ENCODE measurements around the gene DNAI2.
A peak's percentile ranks its signal among the peaks of the same experiment; 100 is the strongest.

The DNAI2 gene

DNA sequence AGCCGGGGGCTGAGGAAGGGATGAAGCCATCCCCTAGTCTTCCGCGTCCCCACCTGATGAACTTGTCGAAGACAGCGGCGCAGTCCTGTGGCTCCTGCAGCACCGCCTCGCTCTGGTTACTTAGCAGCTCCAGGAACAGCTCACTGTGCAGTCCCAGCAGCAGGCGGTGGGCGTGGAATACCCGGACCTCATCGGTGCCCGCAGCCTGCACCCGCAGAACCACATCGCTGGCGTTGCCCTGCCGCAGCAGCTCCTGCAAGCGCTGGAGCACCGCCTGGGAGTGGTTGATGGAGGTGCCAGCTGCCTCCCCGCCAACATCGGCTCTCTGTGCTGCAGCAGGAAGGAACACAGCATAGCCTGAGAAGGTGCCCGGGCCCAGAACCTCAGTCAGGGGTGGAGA lies 85.9 kb downstream of the DNAI2 start:
- TF ChIP-seq, protein P1, sequence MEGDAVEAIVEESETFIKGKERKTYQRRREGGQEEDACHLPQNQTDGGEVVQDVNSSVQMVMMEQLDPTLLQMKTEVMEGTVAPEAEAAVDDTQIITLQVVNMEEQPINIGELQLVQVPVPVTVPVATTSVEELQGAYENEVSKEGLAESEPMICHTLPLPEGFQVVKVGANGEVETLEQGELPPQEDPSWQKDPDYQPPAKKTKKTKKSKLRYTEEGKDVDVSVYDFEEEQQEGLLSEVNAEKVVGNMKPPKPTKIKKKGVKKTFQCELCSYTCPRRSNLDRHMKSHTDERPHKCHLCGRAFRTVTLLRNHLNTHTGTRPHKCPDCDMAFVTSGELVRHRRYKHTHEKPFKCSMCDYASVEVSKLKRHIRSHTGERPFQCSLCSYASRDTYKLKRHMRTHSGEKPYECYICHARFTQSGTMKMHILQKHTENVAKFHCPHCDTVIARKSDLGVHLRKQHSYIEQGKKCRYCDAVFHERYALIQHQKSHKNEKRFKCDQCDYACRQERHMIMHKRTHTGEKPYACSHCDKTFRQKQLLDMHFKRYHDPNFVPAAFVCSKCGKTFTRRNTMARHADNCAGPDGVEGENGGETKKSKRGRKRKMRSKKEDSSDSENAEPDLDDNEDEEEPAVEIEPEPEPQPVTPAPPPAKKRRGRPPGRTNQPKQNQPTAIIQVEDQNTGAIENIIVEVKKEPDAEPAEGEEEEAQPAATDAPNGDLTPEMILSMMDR (IDR thresholded peaks at IDR 0.05; ENCODE audit: insufficient read depth, low read length, missing control alignments), result no peak
- CTCF ChIA-PET, result interaction anchor here (1.6 kb wide), 1 partner anchor 8 kb away, joined by 4 read pairs; no protein-coding TSS in a partner anchor
- DNase-seq (ENCODE audit: low read depth, low spot score), result no peak
- POLR2A ChIA-PET, result no interaction called here
- no peak overlapping the region for H3K4me3 ChIP-seq (ENCODE audit: low read depth, low read length)

DNA sequence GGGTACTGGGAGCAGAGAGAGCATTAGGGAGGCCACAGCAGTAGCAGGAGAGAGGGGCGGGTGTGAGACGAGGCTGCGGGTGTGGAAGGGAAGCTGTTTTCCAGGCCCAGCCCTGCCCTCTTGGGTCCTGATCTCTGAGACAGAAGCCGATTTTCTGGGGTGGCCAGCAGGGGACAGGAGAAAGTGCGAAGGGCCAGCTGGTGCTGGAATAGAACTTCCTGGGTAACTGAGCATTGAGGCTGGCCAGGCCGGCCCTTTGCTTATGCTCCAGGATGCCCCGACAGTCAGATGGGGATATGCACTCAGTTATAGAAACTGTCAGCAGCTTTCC lies 86.8 kb downstream of the DNAI2 start:
- DNase-seq (ENCODE audit: low read depth, low spot score), result no peak
- ChIA-PET CTCF (interaction anchor here (1.0 to 1.8 kb wide), 3 partner anchors 9 to 96 kb away, joined by 4 to 5 read pairs (median 4); no protein-coding TSS in a partner anchor), POLR2A (no interaction called here)
- H3K4me3 ChIP-seq (ENCODE audit: low read depth, low read length), result no peak overlapping the region
- TF ChIP-seq, protein P1 (IDR thresholded peaks at IDR 0.05; ENCODE audit: insufficient read depth, low read length, missing control alignments), result no peak

DNA sequence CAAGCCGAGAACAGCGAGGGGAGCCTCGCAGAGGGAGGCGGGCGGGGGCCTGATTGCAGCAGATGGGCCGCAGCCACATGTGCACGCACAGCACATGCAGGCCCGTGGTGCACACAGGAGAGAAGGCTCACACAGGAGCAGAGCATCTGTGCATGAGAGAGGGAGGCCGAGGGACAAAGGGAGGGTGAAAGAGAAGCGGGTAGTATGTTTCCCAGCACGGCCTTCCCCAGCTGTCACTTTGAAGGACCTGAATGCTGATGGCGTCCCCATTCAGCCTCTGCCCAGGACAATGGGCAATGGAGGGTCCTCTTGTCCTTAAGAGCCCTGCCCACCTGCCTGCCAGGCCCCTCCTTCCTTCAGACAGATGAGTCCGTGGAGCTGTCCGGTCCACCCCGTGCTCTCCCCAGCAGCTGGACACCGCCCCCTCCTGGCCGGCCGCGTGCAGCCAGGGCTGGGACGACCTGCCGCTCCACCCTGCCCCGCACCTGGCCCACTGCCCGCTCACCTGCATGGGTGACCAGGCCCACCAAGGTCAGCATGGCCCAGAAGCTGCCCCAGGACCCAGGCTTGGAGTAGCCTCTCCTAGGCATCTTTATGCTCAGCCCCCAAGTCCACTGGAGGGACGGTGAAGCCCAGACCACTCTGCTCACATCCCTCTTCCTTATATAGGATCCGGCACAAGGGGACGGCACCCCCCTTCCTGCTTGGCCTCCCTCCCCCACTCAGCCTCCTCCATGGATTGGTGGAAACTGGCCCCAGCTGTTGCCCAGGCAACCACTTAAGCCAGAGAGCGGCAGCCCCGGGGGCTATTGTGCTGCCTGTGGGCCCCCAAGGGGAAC lies 87.4 kb downstream of the DNAI2 start, which contains the start of gene BTBD17:
BTBD17 (minus strand) TSS at position 639 of the 839 bp plus-strand sequence; CDS start at position 590, 49 bp downstream.
- POLR2A ChIA-PET, result no interaction called here
- DNase-seq (ENCODE audit: low read depth, low spot score), result no peak
- no peak within 1 kb of the TSS for H3K4me3 ChIP-seq (ENCODE audit: low read depth, low read length)
- TF ChIP-seq, protein P1 (IDR thresholded peaks at IDR 0.05; ENCODE audit: insufficient read depth, low read length, missing control alignments), result peak; percentile 61
- CTCF ChIA-PET, result interaction anchor here (1.0 to 1.8 kb wide), 3 partner anchors 8 to 96 kb away, joined by 4 to 5 read pairs (median 4); no protein-coding TSS in a partner anchor

DNA sequence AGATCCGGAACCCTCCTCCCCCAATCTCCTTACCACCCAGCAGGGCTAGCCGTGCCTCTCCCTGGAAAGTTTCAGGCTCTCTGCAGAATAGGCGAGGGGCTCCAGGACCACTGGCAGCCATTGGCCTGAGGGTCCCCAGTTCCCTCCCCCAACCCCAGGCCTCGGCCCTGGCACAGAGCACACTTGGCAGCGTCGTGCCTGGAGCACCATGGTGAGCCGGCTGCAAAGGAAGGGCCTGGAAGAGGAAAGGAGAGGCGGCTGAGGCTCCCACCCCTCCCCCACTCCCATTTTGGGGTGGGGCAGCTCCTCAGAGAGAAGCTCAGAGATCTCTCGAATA lies 88.0 kb downstream of the DNAI2 start:
- ChIA-PET CTCF (interaction anchor here (0.7 to 9.4 kb wide), 5 partner anchors 12 to 96 kb away, joined by 3 to 74 read pairs (median 5); no protein-coding TSS in a partner anchor), POLR2A (no interaction called here)

DNA sequence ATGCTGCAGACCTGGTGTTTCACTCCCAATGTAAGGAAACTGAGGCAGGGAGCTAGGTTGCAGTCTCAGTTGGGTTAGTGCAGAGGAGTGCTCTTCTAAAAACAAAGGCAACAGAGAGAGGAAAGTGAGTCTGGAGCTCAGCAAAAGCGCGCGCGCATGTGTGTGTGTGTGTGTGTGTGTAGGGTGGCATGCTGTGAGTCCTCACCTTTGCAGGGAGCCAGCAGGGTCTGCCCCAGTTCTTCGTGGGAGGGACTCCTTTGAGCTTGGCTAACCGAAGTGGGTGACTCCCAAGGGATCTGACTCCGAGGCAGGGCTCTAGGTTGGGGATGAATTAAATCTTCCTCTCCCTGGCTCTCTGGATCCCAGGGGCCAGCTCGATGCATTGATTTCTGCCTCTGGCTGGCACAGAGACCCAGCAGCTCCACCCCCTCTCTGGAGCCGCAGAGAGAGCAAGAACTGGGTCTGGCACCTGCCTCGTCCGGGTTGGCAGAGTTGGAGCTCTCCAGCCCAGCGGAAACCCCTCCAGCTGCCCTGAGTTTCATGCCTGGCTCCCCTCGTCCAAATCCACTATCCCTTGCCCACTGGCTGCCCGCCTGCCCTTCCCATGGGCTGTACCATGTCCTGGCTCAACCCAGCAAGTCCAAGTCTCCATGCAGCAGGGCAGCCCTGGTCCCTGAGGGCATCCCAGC lies 88.9 kb downstream of the DNAI2 start:
- DNase-seq (ENCODE audit: low read depth, low spot score), result no peak
- POLR2A ChIA-PET, result no interaction called here
- CTCF ChIA-PET, result interaction anchor here (0.6 to 9.4 kb wide), 5 partner anchors 11 to 95 kb away, joined by 3 to 74 read pairs (median 4); no protein-coding TSS in a partner anchor
- no peak overlapping the region for H3K4me3 ChIP-seq (ENCODE audit: low read depth, low read length)
- TF ChIP-seq, protein P1 (IDR thresholded peaks at IDR 0.05; ENCODE audit: insufficient read depth, low read length, missing control alignments), result no peak

More for the DNA sequence above, 88.0 kb downstream of the DNAI2 start:
- TF ChIP-seq, protein P1 (IDR thresholded peaks at IDR 0.05; ENCODE audit: insufficient read depth, low read length, missing control alignments), result no peak
- DNase-seq (ENCODE audit: low read depth, low spot score), result no peak
- H3K4me3 ChIP-seq (ENCODE audit: low read depth, low read length), result no peak overlapping the region

All from AG04449 (cell line).